Superior temporal gyrus (tissue), 1 donor: ENCODE data around the gene SGTB.

ENCODE experiments used
- DNase-seq: peaks from one replicate; pipeline ENCODE4 v3.0.0-alpha.2; 2016; ENCODE audit errors: extremely low spot score

The SGTB gene

GRCh38 chr5:65721720-65722574, at the start of gene SGTB, which contains the start of gene NLN:
SGTB (minus strand) TSS chr5:65722109; CDS start chr5:65720807, 1,302 bp downstream.
NLN (plus strand) TSS chr5:65722205; CDS start chr5:65722374, 169 bp downstream.
- DNase-seq: peak; percentile 79

GRCh38 chr5:65771266-65771665, 49.4 kb upstream of the SGTB start:
- DNase-seq: no peak

- DNase-seq: no peak
These were observed 47.6 kb upstream of the SGTB start for GRCh38 chr5:65769539-65769938.

- DNase-seq: no peak
These were observed 46.9 kb upstream of the SGTB start for GRCh38 chr5:65768723-65769346.

- no peak for DNase-seq
These were observed 45.7 kb upstream of the SGTB start for GRCh38 chr5:65767565-65767964.

- no peak for DNase-seq
These were observed 44.9 kb upstream of the SGTB start for GRCh38 chr5:65766781-65767180.

GRCh38 chr5:65766175-65766574, 44.3 kb upstream of the SGTB start:
- no peak for DNase-seq

- no peak for DNase-seq
These were observed 43.7 kb upstream of the SGTB start for GRCh38 chr5:65765582-65765981.

GRCh38 chr5:65762234-65762633, 40.3 kb upstream of the SGTB start:
- no peak for DNase-seq

- peak; percentile 92 for DNase-seq
These were observed 38.8 kb upstream of the SGTB start for GRCh38 chr5:65760504-65761275.

GRCh38 chr5:65758546-65759144, 36.7 kb upstream of the SGTB start:
- no peak for DNase-seq

- DNase-seq: no peak
These were observed 31.3 kb upstream of the SGTB start for GRCh38 chr5:65753189-65753588.

- no peak for DNase-seq
These were observed 29.0 kb upstream of the SGTB start for GRCh38 chr5:65750938-65751337.

- no peak for DNase-seq
These were observed 28.0 kb upstream of the SGTB start for GRCh38 chr5:65749956-65750355.

- DNase-seq: no peak
These were observed 27.4 kb upstream of the SGTB start for GRCh38 chr5:65749221-65749844.

GRCh38 chr5:65742565-65743231, 20.8 kb upstream of the SGTB start:
- peak; percentile 76 for DNase-seq

- no peak for DNase-seq
These were observed 17.3 kb upstream of the SGTB start for GRCh38 chr5:65739162-65739561.

GRCh38 chr5:65738305-65738704, 16.4 kb upstream of the SGTB start:
- DNase-seq: no peak

GRCh38 chr5:65737842-65738241, 15.9 kb upstream of the SGTB start:
- DNase-seq: no peak

- DNase-seq: no peak
These were observed 14.1 kb upstream of the SGTB start for GRCh38 chr5:65736011-65736410.

GRCh38 chr5:65734921-65735320, 13.0 kb upstream of the SGTB start:
- no peak for DNase-seq
